Epithelial cell of proximal tubule (primary cell): ENCODE data around the gene DNASE2B. TPM values are rescaled to one million over a fixed set of nuclear protein-coding genes. Genes with fewer than 3 reads are reported as not detected.

ENCODE experiments used
- DNase-seq: peaks from one replicate; pipeline ENCODE4 v3.0.0-alpha.2; 2011; ENCODE audit warnings: low read depth
- H3K4me3 ChIP-seq: 2 replicates; pipeline ENCODE4 v1.5.1; 2011; ENCODE audit warnings: low read depth, mild to moderate bottlenecking, low read length
- CTCF ChIP-seq: conservative IDR thresholded peaks from 2 replicates; pipeline ENCODE4 v1.5.1; 2012; ENCODE audit warnings: low read depth, mild to moderate bottlenecking, low read length
- total RNA-seq: library from RNA; depleted of rRNA; stranded (reverse); fragments of >200 nt; gene quantifications from 2 replicates; pipeline ENCODE4 v1.2.3, GENCODE V29; 2015

DNASE2B gene
- total RNA-seq, 1 donor from 2014 or later, result not detected

- no peak overlapping the region for H3K4me3 ChIP-seq
- TF ChIP-seq CTCF, result no peak
- no peak for DNase-seq
Observed at GRCh38 chr1:84373436-84374141, 24.7 kb upstream of the DNASE2B start.

GRCh38 chr1:84374991-84375696 lies 23.1 kb upstream of the DNASE2B start:
- no peak for TF ChIP-seq CTCF
- DNase-seq, result no peak
- no peak overlapping the region for H3K4me3 ChIP-seq

- TF ChIP-seq CTCF, result no peak
- H3K4me3 ChIP-seq, result no peak overlapping the region
- DNase-seq, result no peak
Observed at GRCh38 chr1:84376000-84376910, 22.0 kb upstream of the DNASE2B start.

GRCh38 chr1:84377480-84378095 lies 20.7 kb upstream of the DNASE2B start:
- no peak for TF ChIP-seq CTCF
- no peak for DNase-seq
- no peak overlapping the region for H3K4me3 ChIP-seq

GRCh38 chr1:84379138-84379916 lies 19.0 kb upstream of the DNASE2B start:
- H3K4me3 ChIP-seq, result no peak overlapping the region
- DNase-seq, result peak; percentile 72
- no peak for TF ChIP-seq CTCF

- no peak for TF ChIP-seq CTCF
- no peak for DNase-seq
- no peak overlapping the region for H3K4me3 ChIP-seq
Observed at GRCh38 chr1:84379917-84380180, 18.4 kb upstream of the DNASE2B start.
